Testis (tissue), 2 donors: ENCODE data around the gene CFAP58.

ENCODE experiments used
- CTCF ChIP-seq, 3 experiments: fragments of 450-650 bp in 2 of 3; fragments of 200-600 bp in 1 of 3; sonication (generic) in 1 of 3; IDR thresholded peaks; one replicate each; pipeline ENCODE4 v1.5.1; 2016 to 2019; ENCODE audit warnings: antibody characterized with exemption in 3 of 3, mild to moderate bottlenecking in 2 of 3, moderate library complexity in 1 of 3
- POLR2A ChIP-seq: fragments of 450-650 bp; IDR thresholded peaks from one replicate; pipeline ENCODE4 v1.6.1; 2017; ENCODE audit warnings: antibody characterized with exemption, mild to moderate bottlenecking, moderate library complexity

GRCh38 chr10:104472505-104472904, 118.9 kb downstream of the CFAP58 start:
- TF ChIP-seq CTCF (IDR thresholded peaks at IDR 0.05) (no peak), POLR2A (no peak)
